ENCODE results near the gene OPN5. TPM values are rescaled to one million over a fixed set of nuclear protein-coding genes. Genes with fewer than 3 reads are reported as not detected.

The OPN5 gene
- total and polyA plus RNA-seq, 4 donors = 0.12 TPM; not detected in 3

DNA sequence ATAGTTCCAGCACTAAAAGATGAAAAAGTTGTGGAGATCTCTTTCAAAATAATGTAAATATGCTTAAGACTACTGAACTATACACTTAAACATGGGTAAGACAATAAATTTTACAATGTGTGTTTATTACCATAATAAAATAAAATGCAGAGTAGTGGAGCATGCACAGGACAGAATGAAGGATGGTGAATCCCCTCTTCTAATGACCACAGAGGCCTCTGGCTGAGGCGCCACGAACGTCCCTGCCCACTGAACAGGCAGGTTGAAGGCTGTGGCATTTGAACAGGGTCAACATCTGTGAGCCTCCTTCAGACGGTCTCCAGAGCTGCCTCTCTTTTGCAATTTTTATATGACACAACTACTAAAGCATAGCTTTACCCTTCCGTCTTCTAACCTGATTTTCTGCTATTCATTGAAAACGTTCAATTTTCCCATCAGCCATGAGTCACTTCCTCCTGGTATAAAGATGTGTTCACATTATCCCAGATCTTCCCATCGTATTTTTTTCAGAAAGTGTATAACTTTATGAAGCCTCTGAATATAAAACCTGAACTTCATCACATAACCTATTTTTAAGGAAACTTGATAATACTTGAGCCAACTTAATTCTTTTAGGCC lies 45.6 kb upstream of the OPN5 start:
- WGBS, 2 donors = 76% methylated on average over 7 of the region's 7 CpGs
- H3K36me3 ChIP-seq (ENCODE audit: control insufficient read depth in 4 of 4, insufficient read depth in 4 of 4, low read length in 4 of 4) = no peaks in the 10 kb centered on the region
- no peak overlapping the region for H3K4me3 ChIP-seq
- ATAC-seq (ENCODE audit: insufficient read depth, low FRiP score) (no peak), DNase-seq (no peak)
- no peaks in the 10 kb centered on the region for H3K9me3 ChIP-seq (ENCODE audit: control insufficient read depth in 4 of 4, insufficient read depth in 3 of 4, low read length in 3 of 4)
- no peak for TF ChIP-seq CTCF (IDR thresholded peaks at IDR 0.05; ENCODE audit: control extremely low read depth, extremely low read depth)
- H3K27me3 ChIP-seq (ENCODE audit: control insufficient read depth in 3 of 3, insufficient read depth in 3 of 3, low read length in 2 of 3) = no peaks in the 10 kb centered on the region
- H3K9ac ChIP-seq (ENCODE audit: insufficient read depth in 1 of 2, low read length in 2 of 2) = no peak overlapping the region
- H3K4me1 ChIP-seq (ENCODE audit: control insufficient read depth in 5 of 5, insufficient read depth in 5 of 5, low read length in 5 of 5) = no peaks in the 10 kb centered on the region
- no peak overlapping the region for H3K27ac ChIP-seq (ENCODE audit: low read depth in 1 of 2, low read length in 1 of 2)

- Histone ChIP-seq H3K27ac (ENCODE audit: low read depth in 1 of 2, low read length in 1 of 2) (no peak overlapping the region), H3K9me3 (ENCODE audit: control insufficient read depth in 4 of 4, insufficient read depth in 3 of 4, low read length in 3 of 4) (no peaks in the 10 kb centered on the region), H3K4me3 (no peak overlapping the region), H3K9ac (ENCODE audit: insufficient read depth in 1 of 2, low read length in 2 of 2) (no peak overlapping the region), H3K4me1 (ENCODE audit: control insufficient read depth in 5 of 5, insufficient read depth in 5 of 5, low read length in 5 of 5) (no peaks in the 10 kb centered on the region), H3K36me3 (ENCODE audit: control insufficient read depth in 4 of 4, insufficient read depth in 4 of 4, low read length in 4 of 4) (no peaks in the 10 kb centered on the region), H3K27me3 (ENCODE audit: control insufficient read depth in 3 of 3, insufficient read depth in 3 of 3, low read length in 2 of 3) (no peaks in the 10 kb centered on the region)
- ATAC-seq (ENCODE audit: insufficient read depth, low FRiP score) (no peak), DNase-seq (peak in 1 of 3 donors; percentile 3)
- 76 to 82% methylated on average over 2 of the region's 2 CpGs for WGBS, 2 donors
- no peak for TF ChIP-seq CTCF (IDR thresholded peaks at IDR 0.05; ENCODE audit: control extremely low read depth, extremely low read depth)
Observed at GRCh38 chr6:47737406-47737805, 44.4 kb upstream of the OPN5 start.

- Histone ChIP-seq H3K36me3 (ENCODE audit: control insufficient read depth in 4 of 4, insufficient read depth in 4 of 4, low read length in 4 of 4) (no peaks in the 10 kb centered on the region), H3K27me3 (ENCODE audit: control insufficient read depth in 3 of 3, insufficient read depth in 3 of 3, low read length in 2 of 3) (no peaks in the 10 kb centered on the region), H3K4me1 (ENCODE audit: control insufficient read depth in 5 of 5, insufficient read depth in 5 of 5, low read length in 5 of 5) (no peaks in the 10 kb centered on the region), H3K9me3 (ENCODE audit: control insufficient read depth in 4 of 4, insufficient read depth in 3 of 4, low read length in 3 of 4) (no peaks in the 10 kb centered on the region), H3K27ac (ENCODE audit: low read depth in 1 of 2, low read length in 1 of 2) (no peak overlapping the region), H3K4me3 (no peak overlapping the region), H3K9ac (ENCODE audit: insufficient read depth in 1 of 2, low read length in 2 of 2) (no peak overlapping the region)
- TF ChIP-seq CTCF (IDR thresholded peaks at IDR 0.05; ENCODE audit: control extremely low read depth, extremely low read depth) = no peak
- whole genome bisulfite sequencing, 2 donors = 72 to 100% methylated on average over 1 of the region's 1 CpG
- DNase-seq (no peak), ATAC-seq (ENCODE audit: insufficient read depth, low FRiP score) (no peak)
Observed at GRCh38 chr6:47740714-47741113, 41.1 kb upstream of the OPN5 start.

DNA sequence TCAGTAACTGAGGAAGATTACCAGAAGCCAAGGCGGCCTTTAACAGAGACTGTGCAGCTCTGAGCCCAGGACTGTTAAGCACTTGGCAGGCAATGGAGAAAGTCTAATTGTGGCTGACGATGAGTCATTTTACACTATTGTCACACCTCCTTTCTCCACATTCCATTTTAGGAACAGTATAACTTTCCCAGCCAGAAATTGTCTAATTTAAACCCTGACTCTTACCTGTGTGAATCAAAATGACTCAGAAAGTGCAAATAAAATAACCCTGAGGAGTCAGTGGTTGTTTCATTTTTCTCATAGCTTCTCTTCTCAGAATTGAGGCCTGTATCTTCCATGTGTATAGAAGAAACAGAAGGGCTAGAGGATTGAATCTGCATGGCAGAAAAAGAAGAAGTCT lies 40.0 kb upstream of the OPN5 start:
- 64 to 83% methylated on average over 2 of the region's 2 CpGs for WGBS, 2 donors
- no peaks in the 10 kb centered on the region for H3K9me3 ChIP-seq (ENCODE audit: control insufficient read depth in 4 of 4, insufficient read depth in 3 of 4, low read length in 3 of 4)
- ATAC-seq (ENCODE audit: insufficient read depth, low FRiP score) = no peak
- H3K4me3 ChIP-seq = no peak overlapping the region
- no peaks in the 10 kb centered on the region for H3K27me3 ChIP-seq (ENCODE audit: control insufficient read depth in 3 of 3, insufficient read depth in 3 of 3, low read length in 2 of 3)
- TF ChIP-seq CTCF (IDR thresholded peaks at IDR 0.05; ENCODE audit: control extremely low read depth, extremely low read depth) = no peak
- no peak overlapping the region for H3K9ac ChIP-seq (ENCODE audit: insufficient read depth in 1 of 2, low read length in 2 of 2)
- no peak for DNase-seq
- H3K4me1 ChIP-seq (ENCODE audit: control insufficient read depth in 5 of 5, insufficient read depth in 5 of 5, low read length in 5 of 5) = no peaks in the 10 kb centered on the region
- H3K27ac ChIP-seq (ENCODE audit: low read depth in 1 of 2, low read length in 1 of 2) = peak overlapping the region in 1 of 2 donors; percentile 45
- H3K36me3 ChIP-seq (ENCODE audit: control insufficient read depth in 4 of 4, insufficient read depth in 4 of 4, low read length in 4 of 4) = no peaks in the 10 kb centered on the region
